H1 (cell line): ENCODE results near the gene SLC4A1. TPM values are rescaled to one million over a fixed set of nuclear protein-coding genes. Genes with fewer than 3 reads are reported as not detected.

Experiments used
- CTCF ChIA-PET: fragments of 300-600 bp; sonication (Branson Sonifier 250); formaldehyde crosslinking; loops from one replicate; lab custom pipeline; 2021; ENCODE audit not compliant: partially characterized antibody; lab: Charles Lee
- POLR2A ChIA-PET: fragments of 300-600 bp; sonication (Branson Sonifier 250); formaldehyde crosslinking; loops from one replicate; lab custom pipeline; 2021; ENCODE audit warnings: inconsistent platforms; ENCODE audit not compliant: partially characterized antibody; lab: Charles Lee
- DNase-seq, 2 experiments: peaks; one replicate each; pipeline versions ENCODE4 v3.0.0 to v3.0.0-alpha.2; 2010 to 2022; ENCODE audit warnings: low spot score in 2 of 2, low read depth in 1 of 2, mixed read lengths in 1 of 2
- FAIRE-seq: peaks from 2 replicates; lab custom pipeline; 2011; peaks lifted over from hg19 to GRCh38; lab: Jason Lieb, UNC
- H2AFZ ChIP-seq: 2 replicates; pipeline ENCODE4 v1.8.1; 2012; ENCODE audit warnings: low read length, inconsistent platforms
- H2AK5ac ChIP-seq: 2 replicates; pipeline ENCODE4 v1.6.1; 2013; ENCODE audit warnings: low read depth, low read length
- H2BK120ac ChIP-seq: replicated peaks from 2 replicates; pipeline ENCODE3; 2013; ENCODE audit warnings: low read depth, low read length, inconsistent platforms
- H2BK12ac ChIP-seq: 2 replicates; pipeline ENCODE4 v1.6.1; 2013; ENCODE audit warnings: low read depth, low read length
- H2BK15ac ChIP-seq: 2 replicates; pipeline ENCODE4 v1.6.1; 2013; ENCODE audit warnings: low read length
- H2BK20ac ChIP-seq: 2 replicates; pipeline ENCODE4 v1.6.1; 2013; ENCODE audit warnings: low read length
- H2BK5ac ChIP-seq: 2 replicates; pipeline ENCODE4 v1.6.1; 2013; ENCODE audit warnings: low read depth, low read length
- H3K14ac ChIP-seq: 2 replicates; pipeline ENCODE4 v1.6.1; 2013; ENCODE audit warnings: inconsistent platforms; ENCODE audit not compliant: insufficient read length
- H3K18ac ChIP-seq: 2 replicates; pipeline ENCODE4 v1.6.1; 2013; ENCODE audit warnings: low read length; ENCODE audit errors: extremely low read depth
- H3K23ac ChIP-seq: 2 replicates; pipeline ENCODE4 v1.6.1; 2013; ENCODE audit warnings: inconsistent platforms; ENCODE audit not compliant: insufficient read length
- H3K23me2 ChIP-seq: 2 replicates; pipeline ENCODE4 v1.6.1; 2013; ENCODE audit warnings: low read depth, low read length
- H3K27ac ChIP-seq: 2 replicates; pipeline ENCODE4 v1.6.1; 2011; ENCODE audit warnings: low read depth, low read length, inconsistent platforms
- H3K27me3 ChIP-seq, 4 experiments: replicated peaks in 1 of 4; 1 replicate in 1 of 4; 2 replicates in 3 of 4; pipeline versions ENCODE4 v1.6.1 to v1.8.1; 2011 to 2013; ENCODE audit warnings: low read length in 3 of 4, mild to moderate bottlenecking in 3 of 4, inconsistent platforms in 2 of 4, mixed read lengths in 2 of 4, moderate library complexity in 1 of 4; ENCODE audit not compliant: control insufficient read depth in 3 of 4, insufficient read depth in 3 of 4; ENCODE audit errors: extremely low read depth in 1 of 4
- H3K36me3 ChIP-seq, 4 experiments: 2 replicates each; pipeline versions ENCODE4 v1.6.1 to v1.8.1; 2011 to 2013; ENCODE audit warnings: mild to moderate bottlenecking in 4 of 4, low read length in 3 of 4, moderate library complexity in 2 of 4, control low read depth in 1 of 4, inconsistent platforms in 1 of 4; ENCODE audit not compliant: insufficient read depth in 4 of 4, control insufficient read depth in 2 of 4
- H3K4ac ChIP-seq: replicated peaks from 2 replicates; pipeline ENCODE3; 2013; ENCODE audit warnings: low read length, low read depth, mixed read lengths, inconsistent platforms; ENCODE audit not compliant: insufficient read length
- H3K4me1 ChIP-seq, 4 experiments: replicated peaks in 1 of 4; 1 replicate in 1 of 4; 2 replicates in 3 of 4; pipeline versions ENCODE4 v1.6.1 to v1.8.1; 2011 to 2013; ENCODE audit warnings: low read length in 3 of 4, inconsistent platforms in 2 of 4, mixed read lengths in 1 of 4; ENCODE audit not compliant: insufficient read depth in 4 of 4, control insufficient read depth in 3 of 4
- H3K4me2 ChIP-seq, 2 experiments: 2 replicates each; pipeline versions ENCODE4 v1.6.1 to v1.8.1; 2011 to 2013; ENCODE audit warnings: low read depth in 2 of 2, low read length in 2 of 2, control low read depth in 1 of 2, inconsistent platforms in 1 of 2, mild to moderate bottlenecking in 1 of 2; ENCODE audit not compliant: insufficient read depth in 1 of 2
- H3K4me3 ChIP-seq, 4 experiments: fragments of 200-600, 300-600 bp in 1 of 4; sonication (generic), shearing (Covaris generic), sonication (Bioruptor Twin) in 1 of 4; 2 replicates each; pipeline versions ENCODE4 v1.5.1 to v1.8.1; 2011 to 2016; ENCODE audit warnings: low read length in 4 of 4, low read depth in 3 of 4, control low read depth in 2 of 4, inconsistent platforms in 2 of 4, mild to moderate bottlenecking in 2 of 4, mixed read lengths in 1 of 4, moderate library complexity in 1 of 4; ENCODE audit not compliant: insufficient read depth in 2 of 4; ENCODE audit errors: extremely low read depth in 1 of 4
- H3K56ac ChIP-seq: replicated peaks from 2 replicates; pipeline ENCODE3; 2013; ENCODE audit warnings: low read depth, mild to moderate bottlenecking, mixed read lengths, low read length, inconsistent platforms; ENCODE audit not compliant: insufficient read length
- H3K79me1 ChIP-seq: 2 replicates; pipeline ENCODE4 v1.6.1; 2013; ENCODE audit warnings: low read depth, low read length, control low read depth
- H3K79me2 ChIP-seq, 2 experiments: 2 replicates each; pipeline versions ENCODE4 v1.6.1 to v1.8.1; 2012 to 2013; ENCODE audit warnings: low read length in 2 of 2, mild to moderate bottlenecking in 2 of 2, inconsistent platforms in 1 of 2; ENCODE audit not compliant: insufficient read depth in 2 of 2, control insufficient read depth in 1 of 2
- H3K9ac ChIP-seq, 4 experiments: replicated peaks in 1 of 4; 1 replicate in 1 of 4; 2 replicates in 3 of 4; pipeline versions ENCODE4 v1.6.1 to v1.8.1; 2011 to 2013; ENCODE audit warnings: low read depth in 3 of 4, low read length in 3 of 4, control low read depth in 2 of 4, mild to moderate bottlenecking in 2 of 4, moderate library complexity in 2 of 4, inconsistent platforms in 1 of 4; ENCODE audit errors: extremely low read depth in 1 of 4
- H3K9me3 ChIP-seq, 2 experiments: 2 replicates each; pipeline versions ENCODE4 v1.6.1 to v1.8.1; 2012 to 2013; ENCODE audit warnings: mild to moderate bottlenecking in 2 of 2, moderate library complexity in 2 of 2, control low read depth in 1 of 2, inconsistent platforms in 1 of 2, low read depth in 1 of 2, low read length in 1 of 2, mixed read lengths in 1 of 2; ENCODE audit not compliant: insufficient read depth in 2 of 2
- H4K20me1 ChIP-seq, 2 experiments: replicated peaks in 1 of 2; 2 replicates each; pipeline versions ENCODE3 to v1.8.1; 2011 to 2013; ENCODE audit warnings: inconsistent platforms in 2 of 2, low read length in 2 of 2, mild to moderate bottlenecking in 1 of 2; ENCODE audit not compliant: insufficient read depth in 2 of 2, control insufficient read depth in 1 of 2
- H4K5ac ChIP-seq: 2 replicates; pipeline ENCODE4 v1.6.1; 2013; ENCODE audit warnings: low read length, low read depth, mixed read lengths, inconsistent platforms; ENCODE audit not compliant: insufficient read length
- H4K8ac ChIP-seq: 2 replicates; pipeline ENCODE4 v1.8.0; 2013; ENCODE audit warnings: mild to moderate bottlenecking, moderate library complexity, low read length, inconsistent platforms; ENCODE audit not compliant: insufficient read depth; ENCODE audit errors: extremely low read depth
- H4K91ac ChIP-seq: replicated peaks from 2 replicates; pipeline ENCODE3; 2013; ENCODE audit warnings: low read length, mixed read lengths, inconsistent platforms; ENCODE audit not compliant: insufficient read length
- CTCF ChIP-seq, 3 experiments: IDR thresholded peaks; 1 replicate in 2 of 3; 2 replicates in 1 of 3; pipeline versions ENCODE4 v1.5.1 to v1.6.1; 2011; ENCODE audit warnings: low read length in 3 of 3, mild to moderate bottlenecking in 3 of 3, inconsistent platforms in 2 of 3, low read depth in 1 of 3, moderate library complexity in 1 of 3; ENCODE audit not compliant: insufficient read depth in 1 of 3; ENCODE audit errors: control extremely low read depth in 1 of 3
- MAX ChIP-seq: IDR thresholded peaks from 2 replicates; pipeline ENCODE4 v1.6.1; 2012; ENCODE audit warnings: inconsistent platforms
- RAD21 ChIP-seq, 2 experiments: IDR thresholded peaks in 1 of 2; conservative IDR thresholded peaks in 1 of 2; 2 replicates each; pipeline ENCODE4 v1.6.1; 2011; ENCODE audit warnings: low read depth in 2 of 2, low read length in 2 of 2, improper control_type of control experiment in 1 of 2, inconsistent platforms in 1 of 2, mild to moderate bottlenecking in 1 of 2, moderate library complexity in 1 of 2
- SIN3A ChIP-seq, 2 experiments: IDR thresholded peaks in 1 of 2; conservative IDR thresholded peaks in 1 of 2; 2 replicates each; pipeline ENCODE4 v1.6.1; 2011 to 2012; ENCODE audit warnings: low read length in 2 of 2, improper control_type of control experiment in 1 of 2, low read depth in 1 of 2, mild to moderate bottlenecking in 1 of 2
- TAF1 ChIP-seq: IDR thresholded peaks from 2 replicates; pipeline ENCODE4 v1.6.1; 2011; ENCODE audit warnings: mild to moderate bottlenecking, low read depth, low read length
- WGBS, 2 experiments: shearing (Covaris generic) in 1 of 2; methylation state at CpG; one replicate each; pipeline versions ENCODE4 v1.1.6 to v1.1.7; 2013 to 2015; ENCODE audit warnings: low lambda C conversion rate in 2 of 2, mixed read lengths in 2 of 2, inconsistent platforms in 1 of 2, low coverage in 1 of 2, missing lambda C conversion rate in 1 of 2; ENCODE audit not compliant: insufficient replicate concordance in 2 of 2, insufficient coverage in 1 of 2, insufficient read length in 1 of 2; ENCODE audit errors: extremely low coverage in 1 of 2, missing lambda C conversion rate in 1 of 2; 5-methylcytosine and 5-hydroxymethylcytosine counted together
- polyA plus RNA-seq, 7 experiments: library from polyadenylated mRNA; depleted of rRNA in 3 of 7; stranded (reverse) in 5 of 7; unstranded in 2 of 7; fragments of >200 nt in 5 of 7; fragments of 200-250 nt in 2 of 7; gene quantifications; 1 replicate in 5 of 7; 2 replicates in 1 of 7; 4 replicates in 1 of 7; pipeline versions ENCODE4 v1.2.1 to v1.2.3, GENCODE V29; 2011 to 2013; ENCODE audit warnings: missing spikeins in 2 of 7, mixed read lengths in 2 of 7
- total RNA-seq: library from RNA; stranded (reverse); fragmentation: NEBNext Ultra II Directional; extraction: Animal tissue kit (Norgen Biotek cat#: 25700); gene quantifications from 2 replicates; pipeline ENCODE4 v1.2.1, GENCODE V29; 2021

Gene SLC4A1
- total and polyA plus RNA-seq, 2 of the 8 experiments (the other 6 are each of a cell fraction or from before 2014, with no cell fraction given), result 0.08 TPM; not detected in 1

- H3K79me1 ChIP-seq, result no peaks in the 10 kb centered on the region
- H3K14ac ChIP-seq, result no peak overlapping the region
- no peak overlapping the region for H3K27ac ChIP-seq
- DNase-seq, result no peak
- H3K23ac ChIP-seq, result no peak overlapping the region
- peaks cover 0 to 7% (median 6%) of the 10 kb centered on the region in 4 experiments; a peak in 5 of 7 replicates for H3K27me3 ChIP-seq
- peaks cover 0 to 6% of the 10 kb centered on the region in 2 experiments for H4K20me1 ChIP-seq
- peak overlapping the region; percentile 60; the same call in 1 of the 2 replicates for H2BK12ac ChIP-seq
- H2AFZ ChIP-seq, result no peak overlapping the region
- peak overlapping the region in 3 of 4 experiments; percentile 27 to 67 (median 32); a peak in 5 of 8 replicates for H3K4me3 ChIP-seq
- H3K79me2 ChIP-seq, result no peaks in the 10 kb centered on the region
- ChIA-PET CTCF (interaction anchor here (0.7 to 3.7 kb wide), 21 partner anchors 8 to 105 kb away, joined by 3 to 24 read pairs (median 3); partner anchors contain the start of gene UBTF), POLR2A (interaction anchor here (1.1 to 4.0 kb wide), 6 partner anchors 11 to 148 kb away, joined by 3 to 61 read pairs (median 8); partner anchors contain the start of genes SLC25A39 and UBTF)
- WGBS, 2 experiments, result 63% methylated on average over 5 of the region's 5 CpGs; no CpG with 5 or more reads in 1 of the 2 experiments
- H3K18ac ChIP-seq, result no peak overlapping the region
- H3K9ac ChIP-seq, result no peak overlapping the region
- H4K5ac ChIP-seq, result no peak overlapping the region
- H2BK5ac ChIP-seq, result peak overlapping the region; percentile 52; the same call in 1 of the 2 replicates
- no peak overlapping the region for H2BK20ac ChIP-seq
- TF ChIP-seq SIN3A (conservative IDR thresholded peaks at IDR 0.05 in 1 of 2, IDR thresholded peaks at IDR 0.05 in 1 of 2; ENCODE audit: low read depth in 1 of 2, low read length in 2 of 2), result peak in 1 of 2 experiments; percentile 56; a peak in 1 of 4 replicates
- 0 out of 2 replicates have a peak, but pooled peaks have one; percentile 27 for TF ChIP-seq MAX
- peak in 1 of 2 experiments; percentile 31; a peak in 2 of 4 replicates for TF ChIP-seq RAD21 (IDR thresholded peaks at IDR 0.05 in 1 of 2, conservative IDR thresholded peaks at IDR 0.05 in 1 of 2; ENCODE audit: low read depth in 2 of 2, low read length in 2 of 2)
- TF ChIP-seq TAF1, result no peak
- TF ChIP-seq CTCF (IDR thresholded peaks at IDR 0.05; ENCODE audit: control extremely low read depth in 1 of 3, insufficient read depth in 1 of 3, low read depth in 1 of 3, low read length in 3 of 3), result peak in 2 of 3 experiments; percentile 22 to 38; a peak in 2 of 4 replicates
- no peaks in the 10 kb centered on the region for H3K9me3 ChIP-seq
- H2BK120ac ChIP-seq, result no peak overlapping the region
- H3K23me2 ChIP-seq, result peaks cover 6% of the 10 kb centered on the region
- no peak overlapping the region; the same call in 1 of the 2 replicates for H4K8ac ChIP-seq
- H3K4me1 ChIP-seq, result peaks cover 7 to 39% (median 26%) of the 10 kb centered on the region in 4 experiments
- H3K4me2 ChIP-seq, result peak overlapping the region; percentile 90 to 93; a peak in 3 of 4 replicates
- no peak overlapping the region for H3K4ac ChIP-seq
- H2AK5ac ChIP-seq, result no peak overlapping the region
- no peaks in the 10 kb centered on the region for H3K36me3 ChIP-seq
- no peak for FAIRE-seq
- no peak overlapping the region for H4K91ac ChIP-seq
- no peak overlapping the region for H3K56ac ChIP-seq
- H2BK15ac ChIP-seq, result peak overlapping the region; percentile 50; the same call in 1 of the 2 replicates
These were observed 41.5 kb upstream of the SLC4A1 start for GRCh38 chr17:44309472-44309871.
